Measurements from ENCODE around the gene PARD3. TPM values are rescaled to one million over a fixed set of nuclear protein-coding genes. Genes with fewer than 3 reads are reported as not detected.

PARD3 gene
- total and polyA plus RNA-seq, 10 of the 15 experiments (the other 5 are each of a cell fraction or from before 2014, with no cell fraction given): 2.6 to 43.1 (median 13.9) TPM

DNA sequence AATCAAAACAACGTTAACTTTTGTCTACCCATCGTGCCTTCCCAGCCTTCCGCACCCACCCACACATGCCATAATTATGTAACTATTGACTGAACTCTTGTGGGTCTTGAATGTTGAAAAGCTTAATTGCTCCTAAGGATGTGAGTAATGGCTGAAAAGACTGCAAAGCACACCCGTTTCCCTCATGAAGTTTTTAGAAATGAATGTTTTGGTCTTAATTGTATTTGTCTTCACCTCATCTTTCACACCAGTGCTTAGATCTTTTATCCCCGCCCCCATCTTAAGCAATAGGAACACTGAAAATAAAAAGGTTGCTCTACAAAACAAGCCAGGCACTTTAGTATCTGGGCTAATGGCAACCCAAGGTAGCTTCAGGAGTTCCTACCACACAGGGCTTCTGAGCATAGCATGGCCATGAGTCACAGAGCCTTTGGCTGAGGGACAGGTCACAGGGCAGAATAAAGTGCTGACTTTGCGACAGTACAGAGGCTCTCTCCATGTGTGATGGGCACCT lies 690.5 kb downstream of the PARD3 start:
- ATAC-seq: 0 out of 3 replicates have a peak, but pooled peaks have one; percentile 17
- Histone ChIP-seq H3K36me3 (ENCODE audit: control insufficient read depth in 2 of 2, insufficient read depth in 2 of 2, low read length in 1 of 2) (no peaks in the 10 kb centered on the region), H3K9ac (ENCODE audit: control insufficient read depth, insufficient read depth, low read length) (no peak overlapping the region), H3K4me2 (ENCODE audit: control insufficient read depth, insufficient read depth) (no peak overlapping the region), H2AFZ (ENCODE audit: control insufficient read depth, low read depth, low read length) (no peak overlapping the region), H3K4me1 (ENCODE audit: control insufficient read depth, insufficient read depth, low read length) (no peaks in the 10 kb centered on the region), H4K20me1 (ENCODE audit: control insufficient read depth, insufficient read depth) (no peaks in the 10 kb centered on the region), H3K27ac (ENCODE audit: control insufficient read depth, insufficient read depth) (no peak overlapping the region), H3K79me2 (ENCODE audit: control insufficient read depth, insufficient read depth, low read length) (no peaks in the 10 kb centered on the region), H3K4me3 (no peak overlapping the region), H3K9me3 (replicated peaks; ENCODE audit: control insufficient read depth, insufficient read depth, low read length) (no peaks in the 10 kb centered on the region), H3K27me3 (replicated peaks in 1 of 2; ENCODE audit: control insufficient read depth in 2 of 2, insufficient read depth in 2 of 2, low read length in 1 of 2) (no peaks in the 10 kb centered on the region)
- no peak for DNase-seq (ENCODE audit: low read depth, low spot score)
- POLR2A ChIA-PET: interaction anchor here (0.7 to 1.8 kb wide), 2 partner anchors 16 to 395 kb away, joined by 3 to 5 read pairs; no protein-coding TSS in a partner anchor
- intact Hi-C loops (cut with micrococcal nuclease; ENCODE audit: unreplicated experiment): no loop called here
- 23% methylated on average over 6 of the region's 6 CpGs for WGBS (ENCODE audit: insufficient coverage, insufficient replicate concordance, low lambda C conversion rate, missing lambda C conversion rate)
- RAD21 ChIA-PET (ENCODE audit: unreplicated experiment): interaction anchor here (0.9 to 2.5 kb wide), 2 partner anchors 14 to 17 kb away, joined by 3 to 12 read pairs; no protein-coding TSS in a partner anchor
- TF ChIP-seq, protein P1, sequence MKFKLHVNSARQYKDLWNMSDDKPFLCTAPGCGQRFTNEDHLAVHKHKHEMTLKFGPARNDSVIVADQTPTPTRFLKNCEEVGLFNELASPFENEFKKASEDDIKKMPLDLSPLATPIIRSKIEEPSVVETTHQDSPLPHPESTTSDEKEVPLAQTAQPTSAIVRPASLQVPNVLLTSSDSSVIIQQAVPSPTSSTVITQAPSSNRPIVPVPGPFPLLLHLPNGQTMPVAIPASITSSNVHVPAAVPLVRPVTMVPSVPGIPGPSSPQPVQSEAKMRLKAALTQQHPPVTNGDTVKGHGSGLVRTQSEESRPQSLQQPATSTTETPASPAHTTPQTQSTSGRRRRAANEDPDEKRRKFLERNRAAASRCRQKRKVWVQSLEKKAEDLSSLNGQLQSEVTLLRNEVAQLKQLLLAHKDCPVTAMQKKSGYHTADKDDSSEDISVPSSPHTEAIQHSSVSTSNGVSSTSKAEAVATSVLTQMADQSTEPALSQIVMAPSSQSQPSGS (IDR thresholded peaks at IDR 0.05; ENCODE audit: low read length): no peak
- TF ChIP-seq RAD51 (IDR thresholded peaks at IDR 0.05): no peak
- TF ChIP-seq GABPA (IDR thresholded peaks at IDR 0.05; ENCODE audit: low read depth): no peak
- TF ChIP-seq, protein P2, sequence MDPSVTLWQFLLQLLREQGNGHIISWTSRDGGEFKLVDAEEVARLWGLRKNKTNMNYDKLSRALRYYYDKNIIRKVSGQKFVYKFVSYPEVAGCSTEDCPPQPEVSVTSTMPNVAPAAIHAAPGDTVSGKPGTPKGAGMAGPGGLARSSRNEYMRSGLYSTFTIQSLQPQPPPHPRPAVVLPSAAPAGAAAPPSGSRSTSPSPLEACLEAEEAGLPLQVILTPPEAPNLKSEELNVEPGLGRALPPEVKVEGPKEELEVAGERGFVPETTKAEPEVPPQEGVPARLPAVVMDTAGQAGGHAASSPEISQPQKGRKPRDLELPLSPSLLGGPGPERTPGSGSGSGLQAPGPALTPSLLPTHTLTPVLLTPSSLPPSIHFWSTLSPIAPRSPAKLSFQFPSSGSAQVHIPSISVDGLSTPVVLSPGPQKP (IDR thresholded peaks at IDR 0.05; ENCODE audit: low read depth, low read length): no peak
- TF ChIP-seq PAX8 (IDR thresholded peaks at IDR 0.05): no peak
- TF ChIP-seq STAT1 (conservative IDR thresholded peaks at IDR 0.05): no peak
- TF ChIP-seq CHD4 (IDR thresholded peaks at IDR 0.05): no peak
- no peak for TF ChIP-seq LARP7 (IDR thresholded peaks at IDR 0.05)
- TF ChIP-seq, protein P3, sequence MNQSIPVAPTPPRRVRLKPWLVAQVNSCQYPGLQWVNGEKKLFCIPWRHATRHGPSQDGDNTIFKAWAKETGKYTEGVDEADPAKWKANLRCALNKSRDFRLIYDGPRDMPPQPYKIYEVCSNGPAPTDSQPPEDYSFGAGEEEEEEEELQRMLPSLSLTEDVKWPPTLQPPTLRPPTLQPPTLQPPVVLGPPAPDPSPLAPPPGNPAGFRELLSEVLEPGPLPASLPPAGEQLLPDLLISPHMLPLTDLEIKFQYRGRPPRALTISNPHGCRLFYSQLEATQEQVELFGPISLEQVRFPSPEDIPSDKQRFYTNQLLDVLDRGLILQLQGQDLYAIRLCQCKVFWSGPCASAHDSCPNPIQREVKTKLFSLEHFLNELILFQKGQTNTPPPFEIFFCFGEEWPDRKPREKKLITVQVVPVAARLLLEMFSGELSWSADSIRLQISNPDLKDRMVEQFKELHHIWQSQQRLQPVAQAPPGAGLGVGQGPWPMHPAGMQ (IDR thresholded peaks at IDR 0.05; ENCODE audit: borderline replicate concordance): no peak
- no peak for TF ChIP-seq ETV6 (conservative IDR thresholded peaks at IDR 0.05 in 1 of 2, IDR thresholded peaks at IDR 0.05 in 1 of 2; ENCODE audit: borderline replicate concordance in 1 of 2, low read depth in 1 of 2)
- CTCF ChIA-PET: interaction anchor here (1.0 to 2.6 kb wide), 4 partner anchors 9 to 112 kb away, joined by 3 to 9 read pairs (median 3); no protein-coding TSS in a partner anchor
- BruUV-seq (replicated peaks): no TSS peak
- no peak for FAIRE-seq
- in situ Hi-C loops (cut with MboI): no loop called here
- SMC1A ChIA-PET (ENCODE audit: uncharacterized antibody, unreplicated experiment): interaction anchor here (1.3 to 4.3 kb wide), 5 partner anchors 11 to 380 kb away, joined by 3 to 14 read pairs (median 8); no protein-coding TSS in a partner anchor

Data from GM12878 (cell line).